Astrocyte (in vitro differentiated cells and primary cell): ENCODE measurements around the gene CCDC142. TPM values are rescaled to one million over a fixed set of nuclear protein-coding genes. Genes with fewer than 3 reads are reported as not detected.

Source experiments
- DNase-seq: peaks from one replicate; pipeline ENCODE4 v3.0.0-alpha.2; 2010; ENCODE audit warnings: low read depth
- FAIRE-seq: peaks from 2 replicates; lab custom pipeline; 2011; peaks lifted over from hg19 to GRCh38; lab: Jason Lieb, UNC
- H2AFZ ChIP-seq: 2 replicates; pipeline ENCODE4 v1.6.0; 2012; ENCODE audit warnings: low read depth, low read length, inconsistent platforms
- H3K27ac ChIP-seq: 2 replicates; pipeline ENCODE4 v1.5.1; 2011; ENCODE audit warnings: low read depth, low read length, inconsistent platforms
- H3K27me3 ChIP-seq: 2 replicates; pipeline ENCODE4 v1.6.0; 2011; ENCODE audit warnings: low read length, inconsistent platforms; ENCODE audit not compliant: insufficient read depth
- H3K36me3 ChIP-seq: 2 replicates; pipeline ENCODE4 v1.5.1; 2011; ENCODE audit warnings: low read length, inconsistent platforms; ENCODE audit not compliant: insufficient read depth
- H3K4me1 ChIP-seq: 2 replicates; pipeline ENCODE4 v1.5.1; 2011; ENCODE audit warnings: low read length, inconsistent platforms; ENCODE audit not compliant: insufficient read depth
- H3K4me2 ChIP-seq: 2 replicates; pipeline ENCODE4 v1.6.0; 2012; ENCODE audit warnings: low read length, inconsistent platforms
- H3K4me3 ChIP-seq: 2 replicates; pipeline ENCODE4 v1.5.1; 2011; ENCODE audit warnings: low read depth, mild to moderate bottlenecking, low read length, inconsistent platforms; ENCODE audit not compliant: insufficient read depth
- H3K79me2 ChIP-seq: 2 replicates; pipeline ENCODE4 v1.6.0; 2012; ENCODE audit warnings: mild to moderate bottlenecking, low read length, inconsistent platforms; ENCODE audit not compliant: insufficient read depth
- H3K9ac ChIP-seq: 2 replicates; pipeline ENCODE4 v1.6.0; 2012; ENCODE audit warnings: mild to moderate bottlenecking, low read length, inconsistent platforms
- H3K9me3 ChIP-seq: 2 replicates; pipeline ENCODE4 v1.5.1; 2012; ENCODE audit warnings: low read depth, mild to moderate bottlenecking, low read length, inconsistent platforms; ENCODE audit not compliant: insufficient read depth
- H4K20me1 ChIP-seq: 2 replicates; pipeline ENCODE4 v1.6.0; 2012; ENCODE audit warnings: low read length, inconsistent platforms; ENCODE audit not compliant: insufficient read depth
- H3K27ac Mint-ChIP-seq: one replicate; pipeline ENCODE4 v1.8.0; 2021; ENCODE audit warnings: mild to moderate bottlenecking, mixed read lengths; ENCODE audit not compliant: unreplicated experiment
- H3K27me3 Mint-ChIP-seq: one replicate; pipeline ENCODE4 v1.8.0; 2021; ENCODE audit warnings: low read depth, mixed read lengths; ENCODE audit not compliant: unreplicated experiment
- H3K36me3 Mint-ChIP-seq: one replicate; pipeline ENCODE4 v1.8.0; 2021; ENCODE audit warnings: low read depth, mixed read lengths; ENCODE audit not compliant: unreplicated experiment
- H3K4me1 Mint-ChIP-seq: one replicate; pipeline ENCODE4 v1.8.0; 2021; ENCODE audit warnings: low read depth, mixed read lengths; ENCODE audit not compliant: unreplicated experiment
- H3K4me3 Mint-ChIP-seq: one replicate; pipeline ENCODE4 v1.8.0; 2021; ENCODE audit warnings: mild to moderate bottlenecking, moderate library complexity, mixed read lengths; ENCODE audit not compliant: unreplicated experiment
- H3K9me3 Mint-ChIP-seq: one replicate; pipeline ENCODE4 v1.8.0; 2021; ENCODE audit warnings: mild to moderate bottlenecking, mixed read lengths; ENCODE audit not compliant: unreplicated experiment
- EZH2 ChIP-seq: IDR thresholded peaks from 2 replicates; pipeline ENCODE4 v1.6.1; 2012; ENCODE audit warnings: mild to moderate bottlenecking, low read length, inconsistent platforms; ENCODE audit not compliant: insufficient read depth
- total RNA-seq: library from RNA; stranded (reverse); gene quantifications from 2 replicates; pipeline ENCODE4 v1.2.1, GENCODE V29; 2021
- TF ChIP-seq, protein P1 (sequence below): IDR thresholded peaks from 2 replicates; pipeline ENCODE4 v1.5.1; 2011; ENCODE audit warnings: low read depth, mild to moderate bottlenecking, inconsistent platforms, low read length, moderate library complexity; ENCODE audit not compliant: insufficient read depth

Gene CCDC142
- total RNA-seq, 1 donor from 2014 or later: 11.2 TPM

DNA sequence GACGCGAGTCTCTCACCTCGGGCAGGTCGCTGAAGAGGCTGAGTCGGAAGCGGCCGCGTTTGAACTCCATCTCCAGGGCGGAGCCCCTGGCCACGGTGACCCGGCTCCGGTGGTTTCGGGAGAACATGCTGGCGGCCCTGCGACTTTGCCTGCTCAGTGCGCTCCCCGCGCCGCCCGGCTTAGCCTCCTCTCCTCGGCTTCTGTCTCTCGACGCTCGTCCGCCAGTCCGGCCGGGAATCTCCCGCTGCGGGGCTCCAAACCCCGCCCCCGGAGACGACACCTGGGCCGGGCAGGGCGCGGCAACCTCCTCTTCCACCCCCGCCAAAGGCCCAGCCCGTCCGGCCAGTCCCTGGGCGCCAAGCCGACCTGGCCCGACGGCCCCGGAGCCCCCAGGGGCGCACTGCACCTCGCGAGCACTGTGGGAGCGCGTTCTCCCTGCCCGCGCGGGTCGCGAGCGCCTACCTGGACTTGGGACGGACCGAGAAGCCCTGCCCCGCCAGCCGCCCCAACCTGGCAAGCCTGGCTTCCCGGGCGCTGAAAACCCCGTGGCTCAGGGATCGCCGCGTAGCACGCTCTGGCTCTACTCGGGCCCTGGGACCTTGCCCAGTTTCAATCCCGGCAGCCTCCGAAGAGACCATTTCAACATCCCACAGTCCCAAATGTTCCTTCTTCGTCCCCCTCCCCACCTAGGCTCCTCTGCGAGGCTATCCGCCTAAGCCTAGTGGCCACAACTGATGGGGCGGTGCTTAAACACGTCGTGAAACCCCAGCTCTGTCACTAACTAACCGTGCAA lies 40.9 kb downstream of the CCDC142 start, which contains the start of gene RTKN:
Gene RTKN, minus strand, starts transcription at position 248 of the 793 bp plus-strand sequence. Its CDS starts 121 bp downstream, at position 127.
- no peaks in the 10 kb centered on the region for H3K9me3 Mint-ChIP-seq
- Histone ChIP-seq H2AFZ (peak within 1 kb of the TSS; percentile 80), H3K4me3 (no peak within 1 kb of the TSS), H3K36me3 (no peaks in the 10 kb centered on the region), H3K9me3 (no peaks in the 10 kb centered on the region), H3K4me1 (peaks cover 45% of the 10 kb centered on the region), H3K27ac (no peak within 1 kb of the TSS), H3K4me2 (peak within 1 kb of the TSS; percentile 96), H4K20me1 (peaks cover 24% of the 10 kb centered on the region), H3K9ac (peak within 1 kb of the TSS; percentile 22), H3K27me3 (peaks cover 10% of the 10 kb centered on the region), H3K79me2 (peaks cover 29% of the 10 kb centered on the region)
- no peak for DNase-seq
- H3K4me1 Mint-ChIP-seq: peaks cover 30% of the 10 kb centered on the region
- H3K27me3 Mint-ChIP-seq: peaks cover 1% of the 10 kb centered on the region
- FAIRE-seq: no peak
- peaks cover 2% of the 10 kb centered on the region for H3K36me3 Mint-ChIP-seq
- H3K27ac Mint-ChIP-seq: peak within 1 kb of the TSS; percentile 87
- H3K4me3 Mint-ChIP-seq: peak within 1 kb of the TSS; percentile 87
- TF ChIP-seq, protein P1, sequence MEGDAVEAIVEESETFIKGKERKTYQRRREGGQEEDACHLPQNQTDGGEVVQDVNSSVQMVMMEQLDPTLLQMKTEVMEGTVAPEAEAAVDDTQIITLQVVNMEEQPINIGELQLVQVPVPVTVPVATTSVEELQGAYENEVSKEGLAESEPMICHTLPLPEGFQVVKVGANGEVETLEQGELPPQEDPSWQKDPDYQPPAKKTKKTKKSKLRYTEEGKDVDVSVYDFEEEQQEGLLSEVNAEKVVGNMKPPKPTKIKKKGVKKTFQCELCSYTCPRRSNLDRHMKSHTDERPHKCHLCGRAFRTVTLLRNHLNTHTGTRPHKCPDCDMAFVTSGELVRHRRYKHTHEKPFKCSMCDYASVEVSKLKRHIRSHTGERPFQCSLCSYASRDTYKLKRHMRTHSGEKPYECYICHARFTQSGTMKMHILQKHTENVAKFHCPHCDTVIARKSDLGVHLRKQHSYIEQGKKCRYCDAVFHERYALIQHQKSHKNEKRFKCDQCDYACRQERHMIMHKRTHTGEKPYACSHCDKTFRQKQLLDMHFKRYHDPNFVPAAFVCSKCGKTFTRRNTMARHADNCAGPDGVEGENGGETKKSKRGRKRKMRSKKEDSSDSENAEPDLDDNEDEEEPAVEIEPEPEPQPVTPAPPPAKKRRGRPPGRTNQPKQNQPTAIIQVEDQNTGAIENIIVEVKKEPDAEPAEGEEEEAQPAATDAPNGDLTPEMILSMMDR: no peak
- TF ChIP-seq EZH2: peak; percentile 71

DNA sequence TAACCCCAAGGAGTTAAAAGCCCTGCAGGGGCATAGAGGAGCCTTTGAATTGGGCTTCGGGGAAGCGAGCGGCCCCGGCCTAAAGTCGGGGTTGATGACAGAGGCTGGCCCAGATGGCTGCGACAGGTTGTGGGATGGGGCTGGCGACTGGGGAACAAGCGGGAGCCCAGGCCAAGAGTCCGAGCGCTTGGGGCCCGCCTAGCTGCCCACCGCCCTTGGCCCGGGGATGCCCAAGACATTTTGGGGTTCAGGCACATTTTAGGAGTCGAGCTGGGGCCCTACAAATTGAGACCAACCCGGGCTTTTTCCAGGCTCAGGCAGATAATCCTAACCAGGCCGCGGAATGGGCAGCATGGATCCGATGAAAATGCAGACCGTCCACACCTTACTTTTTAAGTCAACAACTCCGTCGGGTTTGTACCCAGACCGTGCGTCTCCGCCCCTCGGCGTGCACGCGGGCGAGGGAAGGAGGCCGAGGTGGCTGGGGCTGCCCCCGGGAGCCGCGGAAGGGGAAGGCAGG lies 41.6 kb downstream of the CCDC142 start:
- TF ChIP-seq, protein P1: no peak
- TF ChIP-seq EZH2: no peak
- peaks cover 28% of the 10 kb centered on the region for H4K20me1 ChIP-seq
- H3K4me2 ChIP-seq: peak overlapping the region; percentile 96
- no peak overlapping the region for H3K9ac ChIP-seq
- H3K36me3 Mint-ChIP-seq: peaks cover 2% of the 10 kb centered on the region
- peaks cover 50% of the 10 kb centered on the region for H3K4me1 ChIP-seq
- no peak for DNase-seq
- no peak for FAIRE-seq
- H3K79me2 ChIP-seq: peaks cover 30% of the 10 kb centered on the region
- H2AFZ ChIP-seq: peak overlapping the region; percentile 80
- peaks cover 10% of the 10 kb centered on the region for H3K27me3 ChIP-seq
- peak overlapping the region; percentile 87 for H3K4me3 Mint-ChIP-seq
- H3K27ac ChIP-seq: no peak overlapping the region
- no peak overlapping the region for H3K4me3 ChIP-seq
- H3K27ac Mint-ChIP-seq: peak overlapping the region; percentile 58
- H3K27me3 Mint-ChIP-seq: peaks cover 1% of the 10 kb centered on the region
- no peaks in the 10 kb centered on the region for H3K9me3 Mint-ChIP-seq
- no peaks in the 10 kb centered on the region for H3K9me3 ChIP-seq
- H3K4me1 Mint-ChIP-seq: peaks cover 32% of the 10 kb centered on the region
- no peaks in the 10 kb centered on the region for H3K36me3 ChIP-seq
